Vagina (tissue), 2 donors: ENCODE data around the gene MAPK8IP2.

Experiments used
- CTCF ChIP-seq, 3 experiments: fragments of 450-650 bp in 2 of 3; fragments of 200-600 bp in 1 of 3; sonication (generic) in 1 of 3; IDR thresholded peaks; one replicate each; pipeline ENCODE4 v1.5.1; 2017 to 2019; ENCODE audit warnings: antibody characterized with exemption in 3 of 3, mild to moderate bottlenecking in 2 of 3, moderate library complexity in 2 of 3
- POLR2A ChIP-seq, 2 donors: fragments of 450-650 bp; IDR thresholded peaks; one replicate each; pipeline ENCODE4 v1.6.1; 2017; ENCODE audit warnings: antibody characterized with exemption in 2 of 2, mild to moderate bottlenecking in 2 of 2, moderate library complexity in 2 of 2

GRCh38 chr22:50585781-50586180 is 14.8 kb upstream of the MAPK8IP2 start:
- TF ChIP-seq CTCF (IDR thresholded peaks at IDR 0.05) (no peak), POLR2A (IDR thresholded peaks at IDR 0.05) (no peak)
